HG03432 (cell line): ENCODE data around the gene EOLA2.
"Not testable (repeated sequence)": the region's sequence is repeated elsewhere in the genome, so short reads cannot be mapped to it uniquely, and the experiment has no call there.

Experiments used
- ATAC-seq: cut with Tn5 transposase; IDR thresholded peaks from one replicate; pipeline ENCODE4 v1.9.1; 2021; ENCODE audit warnings: mild to moderate bottlenecking, moderate library complexity; ENCODE audit not compliant: unreplicated experiment

Gene EOLA2

DNA sequence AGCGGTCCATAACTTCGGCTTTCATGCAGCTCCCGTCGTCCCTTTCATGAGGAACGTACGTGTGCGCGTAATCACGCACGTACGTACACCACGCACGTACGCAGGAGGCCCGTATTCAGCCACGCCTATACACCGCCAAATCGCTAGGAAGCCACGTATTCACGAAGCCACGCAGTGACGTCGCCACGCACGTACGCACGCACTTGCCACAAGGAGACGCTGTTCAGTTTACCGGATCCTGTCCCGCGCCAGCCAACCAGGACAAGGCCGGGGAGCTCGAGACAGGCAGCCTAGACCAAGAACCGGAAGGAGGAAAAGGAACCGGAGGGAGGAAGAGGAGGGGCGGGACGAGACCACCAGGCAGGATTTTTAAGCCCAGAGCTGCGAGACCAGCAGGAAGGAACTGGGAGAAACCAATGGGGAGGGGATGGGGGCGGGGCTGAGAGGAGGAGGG is at the start of gene EOLA2:
TSS of gene EOLA2 (minus strand) at position 65 of the 454 bp plus-strand sequence. CDS start 4,617 bp downstream, outside the sequence.
- peak; percentile 71 for ATAC-seq

GRCh38 chrX:149987613-149988012 is 49.3 kb upstream of the EOLA2 start:
- ATAC-seq, result peak; percentile 72

DNA sequence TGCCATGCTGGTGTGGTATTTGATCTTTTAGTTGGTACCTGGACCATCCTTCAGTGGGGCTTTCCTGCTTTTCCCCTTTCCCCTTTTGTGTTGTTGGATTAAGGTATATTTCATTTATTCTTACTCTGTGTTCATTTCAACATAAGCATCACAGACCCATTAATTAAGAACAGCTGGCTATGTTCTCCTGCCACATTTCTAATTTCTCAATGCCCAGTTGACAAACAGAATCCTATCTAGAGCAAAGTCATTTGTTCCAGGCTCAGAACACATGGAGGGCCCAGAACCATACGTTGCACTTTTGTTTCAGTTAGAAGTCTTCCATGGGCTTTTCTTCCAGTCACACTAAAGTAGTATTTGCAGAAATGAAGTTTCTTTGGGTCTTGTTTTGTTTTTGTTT is 46.1 kb upstream of the EOLA2 start:
- no peak for ATAC-seq

DNA sequence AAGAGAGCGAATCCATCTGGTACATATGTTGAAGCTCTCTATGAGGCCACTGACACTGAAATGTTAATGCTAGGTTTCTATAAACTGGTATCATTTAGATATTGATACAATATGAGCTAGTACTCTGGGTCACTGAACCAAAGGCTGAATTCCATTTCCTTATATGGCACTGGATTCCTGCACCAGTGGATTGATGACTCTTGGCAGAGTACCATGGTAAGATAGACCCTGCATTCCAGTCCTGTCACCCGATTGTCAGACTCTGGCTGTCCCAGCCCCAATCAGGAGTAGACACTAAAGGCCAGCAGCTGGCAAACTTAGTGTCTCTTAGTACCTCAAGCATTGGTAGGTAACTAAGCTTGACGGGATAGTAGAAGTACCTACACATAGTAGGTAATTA is 44.0 kb upstream of the EOLA2 start:
- ATAC-seq, result no peak

DNA sequence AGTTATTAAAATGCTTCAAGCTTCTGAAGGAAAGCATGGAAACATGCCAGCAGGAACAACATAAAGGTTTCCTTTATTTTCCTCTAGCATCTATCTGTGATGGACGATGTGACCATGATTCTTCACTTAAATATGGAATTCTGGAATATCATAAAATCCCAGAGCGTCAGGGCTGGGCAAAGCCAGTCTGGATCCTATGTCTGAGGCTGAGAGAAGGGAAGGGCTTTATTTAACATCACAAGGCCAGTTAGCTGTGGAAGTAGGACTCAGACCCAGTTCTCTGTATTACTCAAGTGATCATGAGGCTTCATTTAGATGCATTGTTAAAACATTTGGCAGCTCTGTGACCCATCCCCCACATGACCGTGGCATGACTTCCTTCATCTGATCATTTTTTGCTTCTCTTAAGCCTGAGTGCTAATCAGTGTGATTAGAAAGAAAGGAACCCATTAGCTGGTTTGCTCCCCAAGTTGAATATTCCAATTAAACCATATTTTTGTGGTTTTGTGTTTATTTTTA is 40.9 kb upstream of the EOLA2 start:
- no peak for ATAC-seq

- ATAC-seq, result peak; percentile 85
These were observed 24.8 kb upstream of the EOLA2 start for GRCh38 chrX:149962859-149963757.

DNA sequence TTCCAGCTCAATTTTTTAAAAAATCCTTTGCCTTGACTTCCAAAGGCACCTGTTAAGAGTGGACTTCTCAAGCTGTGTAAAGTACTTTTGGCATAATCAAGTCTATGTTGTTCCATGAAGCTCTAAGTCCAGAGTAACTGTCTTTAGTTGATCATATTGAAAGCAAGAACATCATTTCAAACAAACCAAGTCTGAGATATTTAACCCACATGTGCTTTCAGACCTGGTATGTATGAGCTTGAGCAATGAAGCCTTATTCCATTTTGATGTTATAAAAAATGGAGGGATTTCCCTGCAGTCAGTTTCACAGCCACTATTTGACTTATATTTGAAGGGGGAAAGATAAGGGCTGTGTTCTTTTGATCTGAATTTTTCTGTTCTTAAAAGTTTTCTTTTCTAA is 23.7 kb upstream of the EOLA2 start:
- ATAC-seq, result no peak

DNA sequence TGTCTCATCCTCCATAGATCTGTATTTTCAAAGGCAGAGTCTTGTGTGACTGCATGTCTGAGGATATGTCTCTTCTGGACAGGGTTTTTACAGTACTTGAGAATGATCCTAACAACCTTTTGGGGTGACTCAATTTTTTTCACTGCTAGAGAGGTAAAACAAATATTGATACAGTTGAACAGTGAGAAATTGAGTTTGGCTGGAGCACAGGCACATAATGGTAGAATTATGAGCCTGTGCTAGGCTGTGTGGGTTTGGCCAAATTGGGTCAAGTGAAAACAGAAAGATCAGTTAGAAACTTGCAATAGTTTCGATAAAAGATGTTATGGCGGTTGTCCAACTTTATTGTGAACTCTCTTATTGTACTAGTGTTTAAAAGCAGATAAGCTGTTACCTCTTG is 23.3 kb upstream of the EOLA2 start:
- ATAC-seq, result no peak

GRCh38 chrX:149950681-149951080 is 12.4 kb upstream of the EOLA2 start:
- no peak for ATAC-seq

DNA sequence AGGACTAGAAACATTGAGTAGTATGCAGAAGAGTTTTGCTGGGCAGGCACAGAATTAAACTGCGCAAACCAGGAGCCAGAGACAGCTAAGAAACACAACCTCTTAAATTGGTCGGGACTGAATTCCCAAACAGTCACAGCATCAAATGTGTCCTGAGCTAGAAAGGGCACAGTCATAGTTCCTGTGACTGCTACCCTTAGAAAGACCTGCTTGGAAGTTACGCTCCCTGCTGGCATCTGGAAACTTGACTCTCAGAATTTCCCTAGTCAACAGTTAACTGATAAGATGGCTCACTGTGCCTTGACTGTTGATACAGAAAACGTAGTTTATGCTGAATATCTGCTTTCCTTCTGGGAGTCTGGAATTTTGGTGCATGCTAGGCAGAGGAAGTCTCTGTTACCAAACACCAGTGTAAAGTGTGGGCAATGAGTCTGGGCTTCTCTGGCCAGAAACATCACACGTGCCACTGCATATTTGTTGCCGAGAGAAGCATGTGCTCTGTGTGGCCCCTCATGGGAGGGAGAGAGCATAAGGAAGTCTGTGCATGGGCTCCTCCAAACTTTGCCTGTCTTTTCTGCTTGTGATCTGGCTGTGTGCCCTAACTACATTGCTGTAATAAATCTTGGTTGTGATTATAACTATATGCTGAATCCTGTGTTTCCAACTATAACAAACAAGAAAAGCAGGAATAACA is 11.6 kb upstream of the EOLA2 start:
- ATAC-seq, result no peak

- ATAC-seq, result no peak
These were observed 9.7 kb upstream of the EOLA2 start for GRCh38 chrX:149948016-149948415.

DNA sequence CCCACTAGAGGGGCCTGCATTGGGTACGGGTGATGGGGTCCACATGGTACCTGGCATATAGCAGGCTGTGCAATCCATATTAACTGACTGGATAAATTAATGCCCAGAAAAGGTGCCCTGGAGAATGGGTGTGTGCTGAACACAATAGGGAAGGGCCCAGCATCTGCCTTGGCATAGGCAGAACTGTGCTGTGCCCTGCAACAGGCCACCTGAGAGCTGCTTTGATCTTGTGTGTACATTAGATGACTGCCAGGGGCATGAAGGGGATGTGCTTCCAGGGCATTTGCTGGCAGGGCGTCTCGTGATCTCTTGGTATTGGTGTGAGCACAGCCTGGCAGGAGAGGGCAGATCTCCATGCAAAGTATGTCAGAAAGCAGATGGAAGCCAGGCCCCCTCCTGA is 8.6 kb upstream of the EOLA2 start:
- ATAC-seq, result not testable (repeated sequence)

DNA sequence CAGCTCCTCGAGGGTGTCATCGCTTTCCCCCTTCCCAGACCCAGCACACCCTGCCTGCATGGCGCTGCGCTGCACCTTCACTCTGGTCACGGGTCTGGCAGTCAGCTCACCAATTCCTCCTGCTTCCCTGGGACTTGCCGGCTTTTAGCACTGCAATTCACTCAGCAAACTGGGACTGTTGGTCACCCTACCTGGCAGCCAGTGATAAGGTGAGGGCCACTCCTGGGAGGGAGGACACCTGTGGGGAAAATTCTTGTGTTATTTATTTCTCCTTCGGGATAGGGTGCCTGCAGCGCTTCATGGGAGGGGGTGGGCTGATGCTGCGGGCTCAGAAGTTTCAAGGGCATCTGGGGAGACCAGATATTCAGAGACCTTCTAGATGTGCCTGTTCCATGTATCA is 7.5 kb upstream of the EOLA2 start:
- not testable (repeated sequence) for ATAC-seq

GRCh38 chrX:149945087-149945670 is 6.9 kb upstream of the EOLA2 start:
- not testable (repeated sequence) for ATAC-seq

GRCh38 chrX:149940674-149941024 is 2.4 kb upstream of the EOLA2 start:
- ATAC-seq, result not testable (repeated sequence)

GRCh38 chrX:149939905-149940673 is 1.8 kb upstream of the EOLA2 start:
- ATAC-seq, result peak; percentile 56

DNA sequence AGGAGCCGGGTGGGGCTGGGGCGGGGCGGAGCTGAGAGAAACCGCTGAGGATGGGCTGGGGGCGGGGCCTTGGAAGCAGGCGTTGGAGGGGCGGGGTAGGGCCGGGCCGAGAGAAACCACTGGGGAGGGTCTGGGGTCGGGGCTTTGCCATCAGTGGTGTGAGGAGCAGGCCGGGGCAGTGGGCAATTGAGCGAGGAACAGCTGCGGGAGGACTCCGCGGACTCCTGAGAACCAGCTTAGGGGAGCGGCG is 1.3 kb upstream of the EOLA2 start:
- ATAC-seq, result peak; percentile 8

DNA sequence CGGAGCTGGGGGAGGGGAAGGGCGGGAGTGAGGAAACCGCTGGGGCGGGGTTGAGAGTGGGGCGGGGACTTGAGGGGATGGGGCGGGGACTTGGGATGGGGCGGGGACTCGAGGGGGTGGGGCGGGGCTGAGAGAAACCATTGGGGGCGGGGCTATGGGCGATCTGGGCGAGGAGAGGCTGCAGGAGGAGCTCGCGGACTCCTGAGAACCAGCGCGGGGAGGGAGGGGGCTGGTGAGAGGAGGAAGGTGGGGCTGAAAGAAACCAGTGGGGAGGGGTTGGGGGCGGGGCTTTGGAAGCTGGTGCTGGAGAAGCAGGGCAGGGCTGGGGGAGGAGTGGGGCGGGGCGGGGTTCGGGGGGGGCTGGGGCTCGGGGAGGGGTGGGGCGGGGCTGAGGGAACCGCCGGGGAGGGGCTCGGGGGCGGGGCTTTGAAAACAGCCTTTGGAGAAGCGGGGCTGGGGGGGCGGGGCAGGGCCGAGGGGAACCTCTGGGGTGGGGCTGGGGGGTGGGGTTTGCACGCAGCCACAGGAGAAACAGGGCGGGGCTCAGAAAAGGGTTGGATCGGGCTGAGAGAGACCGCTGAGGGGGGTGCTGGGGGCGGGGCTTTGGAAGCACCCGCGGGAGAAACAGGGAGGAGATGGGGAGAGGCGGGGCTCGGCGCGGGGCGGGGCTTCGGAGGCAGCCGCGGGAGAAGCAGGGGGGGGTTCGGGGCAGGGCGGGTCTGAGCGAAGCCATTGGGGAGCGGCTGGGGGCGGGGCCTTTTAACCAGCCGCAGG is 777 bp upstream of the EOLA2 start:
- ATAC-seq, result no peak

DNA sequence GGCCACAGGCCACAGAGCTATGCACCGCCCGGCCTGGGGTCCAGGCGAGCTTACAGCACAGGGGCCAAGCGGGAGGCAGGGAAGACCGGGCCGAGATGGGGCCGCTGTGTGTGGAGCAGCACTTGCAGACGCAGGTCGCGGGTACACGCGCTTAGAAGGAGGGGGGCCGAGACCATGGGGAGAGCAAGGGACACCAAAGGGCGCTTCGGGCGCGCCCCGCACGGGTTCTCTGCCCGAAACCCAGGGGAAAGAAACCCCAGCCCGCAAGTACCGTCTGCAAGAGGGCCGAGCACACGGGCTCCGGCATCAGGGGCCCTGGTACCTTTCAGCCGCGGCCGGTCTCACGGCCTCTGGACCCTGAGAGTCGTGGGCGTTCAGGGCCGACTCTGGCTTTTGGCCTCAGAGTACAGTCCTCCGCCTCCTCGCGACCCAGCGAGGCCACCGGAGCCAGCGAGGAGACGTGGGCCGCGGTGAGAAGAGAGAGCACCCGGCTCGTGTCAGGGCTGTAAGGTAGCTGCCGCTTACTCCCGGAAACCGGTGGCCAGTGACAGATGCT is 342 bp downstream of the EOLA2 start:
- peak; percentile 3 for ATAC-seq

- not testable (repeated sequence) for ATAC-seq
These were observed 963 bp downstream of the EOLA2 start for GRCh38 chrX:149937328-149937727.
